Karpas-422 (cell line): Measurements from ENCODE around the gene SINHCAF. TPM values are rescaled to one million over a fixed set of nuclear protein-coding genes. Genes with fewer than 3 reads are reported as not detected.

Experiments used
- DNase-seq: peaks from one replicate; pipeline ENCODE4 v3.0.0-alpha.2; 2015
- H2AFZ ChIP-seq: fragments of 200-600 bp; sonication (generic); 2 replicates; pipeline ENCODE4 v1.6.1; 2014; ENCODE audit warnings: antibody characterized with exemption, low read length, mixed read lengths
- H3K27ac ChIP-seq: fragments of 200-600 bp; sonication (generic); 2 replicates; pipeline ENCODE4 v1.5.1; 2014; ENCODE audit warnings: mild to moderate bottlenecking, low read length, moderate library complexity
- H3K27me3 ChIP-seq: fragments of 200-600 bp; sonication (generic); 2 replicates; pipeline ENCODE4 v1.6.1; 2014; ENCODE audit warnings: low read length, mixed read lengths
- H3K36me3 ChIP-seq: fragments of 200-600 bp; sonication (generic); 2 replicates; pipeline ENCODE4 v1.6.1; 2014; ENCODE audit warnings: low read length, mixed read lengths; ENCODE audit not compliant: insufficient read depth
- H3K4me1 ChIP-seq: fragments of 200-600 bp; sonication (generic); 2 replicates; pipeline ENCODE4 v1.6.1; 2014; ENCODE audit warnings: mild to moderate bottlenecking, low read length, mixed read lengths
- H3K4me2 ChIP-seq: fragments of 200-600 bp; sonication (generic); 2 replicates; pipeline ENCODE4 v1.6.1; 2014; ENCODE audit warnings: low read length, low read depth, mild to moderate bottlenecking; ENCODE audit not compliant: poor library complexity, severe bottlenecking
- H3K4me3 ChIP-seq: fragments of 200-600 bp; sonication (generic); 2 replicates; pipeline ENCODE4 v1.5.1; 2014; ENCODE audit warnings: mild to moderate bottlenecking, antibody characterized with exemption, low read length, mixed read lengths
- H3K79me2 ChIP-seq: fragments of 200-600 bp; sonication (generic); 2 replicates; pipeline ENCODE4 v1.6.1; 2014; ENCODE audit warnings: mild to moderate bottlenecking, low read length, mixed read lengths
- H3K9ac ChIP-seq: fragments of 200-600 bp; sonication (generic); 2 replicates; pipeline ENCODE4 v1.6.0; 2014; ENCODE audit warnings: low read length
- H3K9me2 ChIP-seq: fragments of 200-600 bp; sonication (generic), shearing (Covaris generic); replicated peaks from 2 replicates; pipeline ENCODE4 v1.6.0; 2014; ENCODE audit warnings: mild to moderate bottlenecking, low read length, moderate library complexity; ENCODE audit not compliant: insufficient read depth
- H3K9me3 ChIP-seq: fragments of 300-700, 200-600 bp; sonication (generic); 2 replicates; pipeline ENCODE4 v1.6.1; 2014; ENCODE audit warnings: low read length, mixed read lengths
- H4K20me1 ChIP-seq: fragments of 200-600 bp; sonication (generic); 2 replicates; pipeline ENCODE4 v1.6.1; 2014; ENCODE audit warnings: mild to moderate bottlenecking, antibody characterized with exemption, low read length, low read depth; ENCODE audit not compliant: insufficient read depth
- total RNA-seq: library from RNA; depleted of rRNA; stranded (reverse); fragments of >200 nt; shearing (Covaris generic); gene quantifications from 2 replicates; pipeline ENCODE4 v1.2.3, GENCODE V29; 2014; ENCODE audit warnings: low replicate concordance

Gene SINHCAF
- total RNA-seq, 1 experiment from 2014 or later = 117 TPM

DNA sequence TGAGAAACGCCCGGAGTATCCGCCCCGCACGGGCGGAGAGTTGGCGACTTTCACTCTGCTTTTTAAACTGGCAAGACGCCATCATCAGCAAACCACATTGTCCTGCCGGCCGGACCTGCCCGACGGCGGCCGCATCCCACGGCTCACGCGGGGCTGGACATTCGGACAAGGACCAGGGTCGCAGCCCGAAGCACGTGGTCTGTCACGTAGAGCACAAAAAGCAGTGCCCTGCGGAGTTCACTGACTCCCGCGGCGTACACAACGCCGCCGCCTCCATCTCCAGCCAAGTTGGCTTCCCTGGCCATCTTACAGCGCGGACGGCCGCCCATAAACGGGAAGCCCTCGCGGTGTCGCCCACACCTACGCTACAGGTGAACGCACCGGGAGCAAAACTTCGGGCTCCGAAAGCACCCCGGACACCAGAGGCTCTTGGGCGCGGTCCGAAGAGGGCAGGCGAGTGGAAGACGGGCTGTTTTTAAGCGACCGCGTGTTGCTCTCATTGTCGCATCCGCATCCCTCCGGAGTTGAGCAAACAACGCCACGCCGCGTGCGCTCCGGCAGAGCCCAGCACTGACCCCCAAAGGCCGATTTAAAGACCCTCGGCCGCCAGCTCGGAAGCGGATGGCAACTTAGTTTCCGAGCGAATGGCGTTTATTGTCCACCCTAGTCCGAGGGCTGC is 966 bp downstream of the SINHCAF start:
- no peak overlapping the region for H2AFZ ChIP-seq
- peak; percentile 75 for DNase-seq
- no peaks in the 10 kb centered on the region for H3K27me3 ChIP-seq
- peaks cover 37% of the 10 kb centered on the region for H4K20me1 ChIP-seq
- H3K79me2 ChIP-seq = peaks cover 60% of the 10 kb centered on the region
- no peaks in the 10 kb centered on the region for H3K9me2 ChIP-seq
- H3K4me1 ChIP-seq = peaks cover 41% of the 10 kb centered on the region
- peak overlapping the region; percentile 100 for H3K4me3 ChIP-seq
- no peaks in the 10 kb centered on the region for H3K9me3 ChIP-seq
- peak overlapping the region; percentile 65 for H3K27ac ChIP-seq
- H3K9ac ChIP-seq = peak overlapping the region; percentile 99
- peaks cover 4% of the 10 kb centered on the region for H3K36me3 ChIP-seq
- H3K4me2 ChIP-seq = peak overlapping the region; percentile 93

DNA sequence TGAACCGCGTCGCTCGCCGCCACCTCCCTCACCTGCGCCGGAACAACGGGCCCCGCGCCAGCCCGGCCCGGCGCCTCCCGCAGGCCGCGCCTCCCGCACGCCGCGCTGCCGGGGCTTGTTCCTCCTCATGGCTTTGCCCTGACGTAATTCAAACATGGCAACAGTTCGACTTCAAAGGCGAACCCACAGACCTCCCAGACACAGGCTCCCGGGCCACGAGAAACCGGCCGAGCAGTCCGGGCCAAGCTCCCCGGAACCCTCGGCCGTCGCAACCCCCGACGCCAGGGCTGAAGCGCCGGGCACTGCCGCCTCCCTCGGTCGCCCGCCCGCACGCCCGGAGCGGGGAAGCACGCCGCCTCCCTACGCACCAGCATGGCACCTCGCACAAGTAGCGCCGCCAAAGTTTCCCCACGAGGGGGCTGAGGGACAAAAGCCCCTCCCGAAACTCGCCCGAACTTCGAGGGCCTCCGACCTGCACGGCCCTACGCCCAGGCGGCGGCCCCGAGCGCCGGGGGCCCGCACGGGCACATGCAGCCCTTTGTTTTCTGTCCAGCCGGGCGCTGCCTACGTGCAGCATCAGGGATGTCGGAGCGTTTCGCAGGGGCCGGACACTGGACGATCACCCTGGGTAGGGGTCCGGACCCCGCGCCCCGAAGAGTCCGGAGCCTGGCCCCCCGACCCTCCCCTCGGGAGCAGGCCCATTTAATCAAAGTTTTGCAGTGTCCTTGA is 1.7 kb downstream of the SINHCAF start:
- no peaks in the 10 kb centered on the region for H3K9me3 ChIP-seq
- H3K27me3 ChIP-seq = no peaks in the 10 kb centered on the region
- peak overlapping the region; percentile 93 for H3K4me2 ChIP-seq
- H4K20me1 ChIP-seq = peaks cover 44% of the 10 kb centered on the region
- H3K4me3 ChIP-seq = peak overlapping the region; percentile 100
- H3K27ac ChIP-seq = peak overlapping the region; percentile 65
- no peak overlapping the region for H2AFZ ChIP-seq
- H3K9me2 ChIP-seq = no peaks in the 10 kb centered on the region
- H3K9ac ChIP-seq = peak overlapping the region; percentile 99
- H3K36me3 ChIP-seq = peaks cover 4% of the 10 kb centered on the region
- peaks cover 48% of the 10 kb centered on the region for H3K4me1 ChIP-seq
- DNase-seq = peak; percentile 88
- H3K79me2 ChIP-seq = peaks cover 67% of the 10 kb centered on the region

DNA sequence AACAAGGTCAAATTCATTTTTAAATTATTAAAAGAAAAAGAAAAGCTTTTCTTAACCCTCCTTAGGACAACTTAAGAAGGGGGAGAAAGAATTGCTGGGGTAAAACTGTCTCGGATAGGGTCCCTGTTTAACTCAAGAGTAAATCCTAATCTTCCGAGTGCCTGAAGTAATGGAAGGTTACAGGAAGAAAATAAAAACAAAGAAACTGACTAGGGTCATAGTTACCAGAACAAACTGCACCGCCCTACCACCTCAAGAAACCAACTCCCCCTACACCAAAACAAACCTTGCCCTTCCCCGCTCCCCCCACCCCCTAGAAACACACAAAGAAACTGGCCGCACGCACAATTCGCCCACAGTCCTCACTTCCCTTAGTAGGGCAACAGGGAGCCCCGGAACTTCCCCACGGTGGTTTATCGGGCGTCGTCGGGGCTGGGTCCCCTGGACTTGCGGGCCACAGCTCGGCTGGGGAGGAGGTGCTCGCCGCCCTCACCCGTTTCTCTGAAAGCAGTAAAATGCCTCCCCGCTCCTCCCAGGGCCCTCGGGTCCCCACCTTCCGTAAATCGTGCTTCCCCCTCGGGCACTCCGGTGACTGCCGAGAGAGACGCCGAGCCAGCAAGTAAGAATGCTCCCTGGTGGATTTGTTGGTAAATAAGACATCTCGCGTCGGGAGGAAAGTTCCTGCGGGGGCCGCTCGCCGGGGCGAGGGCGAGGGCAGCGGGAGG is 2.4 kb downstream of the SINHCAF start:
- H4K20me1 ChIP-seq = peaks cover 46% of the 10 kb centered on the region
- H2AFZ ChIP-seq = no peak overlapping the region
- H3K27me3 ChIP-seq = no peaks in the 10 kb centered on the region
- H3K9me2 ChIP-seq = no peaks in the 10 kb centered on the region
- peak; percentile 72 for DNase-seq
- H3K9me3 ChIP-seq = no peaks in the 10 kb centered on the region
- H3K4me1 ChIP-seq = peaks cover 56% of the 10 kb centered on the region
- peak overlapping the region; percentile 99 for H3K9ac ChIP-seq
- H3K4me2 ChIP-seq = peak overlapping the region; percentile 93
- H3K4me3 ChIP-seq = peak overlapping the region; percentile 100
- peaks cover 4% of the 10 kb centered on the region for H3K36me3 ChIP-seq
- H3K79me2 ChIP-seq = peaks cover 74% of the 10 kb centered on the region
- H3K27ac ChIP-seq = peak overlapping the region; percentile 65

DNA sequence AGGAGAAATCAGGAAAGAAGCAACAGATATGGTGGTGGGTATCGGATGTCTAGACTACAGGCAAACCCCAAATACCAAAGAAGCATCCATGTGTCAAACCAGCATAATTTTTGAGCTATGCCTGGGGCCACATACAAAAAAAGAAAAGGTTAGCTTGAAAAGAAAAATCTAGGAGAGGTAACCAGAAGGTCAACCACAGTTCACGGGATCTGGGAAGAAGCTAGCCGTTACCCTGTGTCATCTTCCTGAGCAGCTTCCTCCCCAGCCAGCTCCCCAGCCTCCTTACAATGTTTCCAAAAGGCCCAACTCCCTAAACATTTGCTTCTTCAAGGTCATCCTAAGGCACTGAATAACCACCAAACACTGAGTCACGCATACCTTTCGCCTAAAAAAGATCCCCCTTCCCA is 3.1 kb downstream of the SINHCAF start:
- no peaks in the 10 kb centered on the region for H3K27me3 ChIP-seq
- H3K4me2 ChIP-seq = peak overlapping the region; percentile 93
- no peaks in the 10 kb centered on the region for H3K9me2 ChIP-seq
- peaks cover 4% of the 10 kb centered on the region for H3K36me3 ChIP-seq
- H3K79me2 ChIP-seq = peaks cover 82% of the 10 kb centered on the region
- no peaks in the 10 kb centered on the region for H3K9me3 ChIP-seq
- H3K4me3 ChIP-seq = peak overlapping the region; percentile 100
- DNase-seq = no peak
- H2AFZ ChIP-seq = no peak overlapping the region
- H3K27ac ChIP-seq = peak overlapping the region; percentile 65
- peak overlapping the region; percentile 99 for H3K9ac ChIP-seq
- H4K20me1 ChIP-seq = peaks cover 53% of the 10 kb centered on the region
- peaks cover 63% of the 10 kb centered on the region for H3K4me1 ChIP-seq

DNA sequence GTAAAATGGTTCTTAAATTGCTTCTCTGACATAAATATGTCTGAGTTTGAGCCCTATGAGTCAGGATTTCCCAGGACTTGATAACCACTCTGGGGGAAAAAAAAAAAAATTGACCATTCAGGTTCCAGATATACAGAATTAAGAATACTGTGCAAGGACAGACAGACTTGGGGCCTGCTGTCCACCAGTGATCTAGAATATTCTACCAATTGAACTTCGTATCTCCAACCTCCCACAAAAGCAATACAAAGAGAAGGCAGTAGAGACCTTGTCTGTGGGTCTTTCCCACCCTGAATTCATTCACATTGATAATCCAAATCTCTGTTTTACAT is 4.1 kb downstream of the SINHCAF start:
- Histone ChIP-seq H3K4me3 (peak overlapping the region; percentile 100), H3K27ac (peak overlapping the region; percentile 65; the same call in 1 of the 2 replicates), H3K9ac (peak overlapping the region; percentile 99), H3K79me2 (peaks cover 91% of the 10 kb centered on the region), H3K9me3 (no peaks in the 10 kb centered on the region), H4K20me1 (peaks cover 62% of the 10 kb centered on the region), H2AFZ (no peak overlapping the region), H3K27me3 (no peaks in the 10 kb centered on the region), H3K4me2 (peak overlapping the region; percentile 93), H3K4me1 (peaks cover 73% of the 10 kb centered on the region), H3K9me2 (no peaks in the 10 kb centered on the region), H3K36me3 (peaks cover 4% of the 10 kb centered on the region)
- no peak for DNase-seq

DNA sequence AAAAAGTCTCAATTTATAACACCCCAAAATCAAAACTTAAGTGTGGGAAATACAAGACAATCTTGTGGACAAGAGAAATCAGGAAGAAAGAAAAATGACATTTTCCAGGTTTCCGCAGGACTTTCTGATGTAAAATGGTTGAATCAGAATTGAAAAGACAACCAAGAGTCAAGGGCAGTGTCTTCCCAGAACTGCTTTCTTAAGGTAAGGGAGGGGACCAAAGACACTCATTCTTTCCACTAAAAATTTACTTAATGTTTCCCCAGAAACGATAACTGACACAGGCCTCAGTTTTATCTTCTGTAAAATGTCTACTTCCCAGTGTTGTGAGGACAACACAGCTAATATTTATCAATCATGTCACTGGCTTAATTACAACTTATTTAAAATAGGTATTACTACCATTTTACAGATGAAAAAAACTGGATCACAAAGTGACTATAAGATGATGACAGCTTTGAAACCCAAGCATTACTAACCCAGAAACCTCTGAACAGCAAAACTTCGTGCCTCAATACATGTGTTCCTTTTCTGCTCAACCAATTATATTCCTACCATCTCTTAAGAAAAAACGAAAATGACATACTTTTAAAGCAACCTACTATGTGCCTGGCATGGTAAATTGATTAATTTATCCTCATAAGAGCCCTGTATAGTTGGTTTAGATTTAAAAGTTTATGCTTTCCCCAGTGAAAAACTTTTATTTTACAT is 4.6 kb downstream of the SINHCAF start:
- DNase-seq = no peak
- Histone ChIP-seq H4K20me1 (peaks cover 66% of the 10 kb centered on the region), H3K9me3 (no peaks in the 10 kb centered on the region), H3K79me2 (peaks cover 96% of the 10 kb centered on the region), H3K4me2 (peak overlapping the region; percentile 93), H3K9me2 (no peaks in the 10 kb centered on the region), H3K36me3 (peaks cover 4% of the 10 kb centered on the region), H3K27me3 (no peaks in the 10 kb centered on the region), H3K4me1 (peaks cover 72% of the 10 kb centered on the region), H3K27ac (peak overlapping the region; percentile 65; the same call in 1 of the 2 replicates), H3K9ac (peak overlapping the region; percentile 99), H2AFZ (no peak overlapping the region), H3K4me3 (peak overlapping the region; percentile 100)

DNA sequence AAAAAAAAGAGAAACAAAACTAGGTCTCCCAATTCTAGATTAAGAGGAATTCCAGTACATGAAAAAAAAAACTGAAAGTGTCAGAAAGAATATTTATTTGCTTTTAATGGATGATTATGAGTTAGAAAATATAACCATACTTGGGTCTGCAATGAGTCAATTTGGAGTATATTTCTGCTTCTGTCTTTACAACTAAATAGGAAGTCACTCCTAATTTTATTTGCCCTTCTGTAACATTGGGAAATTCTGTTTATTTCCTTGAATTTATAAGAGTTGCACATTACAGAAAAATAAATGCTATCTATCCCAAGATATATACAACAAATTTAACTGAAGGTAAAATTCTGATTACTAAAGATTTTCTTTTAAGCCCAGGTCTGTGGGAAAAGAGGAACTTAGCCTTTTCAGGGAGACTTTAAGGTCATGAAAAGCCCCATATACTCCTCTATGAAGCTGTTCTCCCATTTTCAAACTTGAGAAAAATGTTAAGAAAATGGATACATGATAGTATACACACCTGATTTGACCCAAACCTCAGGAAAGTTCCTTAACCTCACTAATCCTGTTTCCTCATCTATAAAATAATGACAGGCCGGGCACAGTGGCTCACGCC is 7.2 kb downstream of the SINHCAF start:
- H3K4me1 ChIP-seq = peaks cover 71% of the 10 kb centered on the region
- no peaks in the 10 kb centered on the region for H3K9me3 ChIP-seq
- H3K79me2 ChIP-seq = peaks cover 100% of the 10 kb centered on the region
- H2AFZ ChIP-seq = no peak overlapping the region
- peak overlapping the region; percentile 100; the same call in 1 of the 2 replicates for H3K4me3 ChIP-seq
- H3K9me2 ChIP-seq = no peaks in the 10 kb centered on the region
- peak overlapping the region; percentile 50 for H3K27ac ChIP-seq
- peak overlapping the region; percentile 93 for H3K4me2 ChIP-seq
- no peaks in the 10 kb centered on the region for H3K27me3 ChIP-seq
- H4K20me1 ChIP-seq = peaks cover 81% of the 10 kb centered on the region
- no peak for DNase-seq
- peak overlapping the region; percentile 46 for H3K9ac ChIP-seq
- H3K36me3 ChIP-seq = peaks cover 16% of the 10 kb centered on the region; the same call in 1 of the 2 replicates
